ENCODE measurements around the gene PCDH19.

Gene PCDH19

DNA sequence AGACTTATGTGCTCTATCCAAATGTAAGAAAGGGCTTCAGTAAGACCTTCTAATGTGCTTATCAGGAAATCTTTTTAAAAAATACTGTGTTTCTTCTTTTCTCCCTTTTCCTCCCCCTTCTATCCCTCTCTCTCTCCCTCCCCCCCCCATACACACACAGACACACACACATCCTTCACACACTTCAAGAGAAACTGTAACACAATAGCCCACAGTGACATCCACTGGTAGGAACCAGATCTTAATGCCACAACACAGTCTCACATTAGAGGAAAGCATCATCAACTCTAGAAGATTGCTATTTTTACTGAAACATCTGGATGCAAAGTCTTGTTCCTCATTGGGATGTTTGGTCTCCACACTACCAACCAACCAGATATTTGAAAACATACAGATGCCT is 4.6 kb downstream of the PCDH19 start:
- DNase-seq (ENCODE audit: extremely low read depth in 1 of 2, low read depth in 1 of 2): no peak

DNA sequence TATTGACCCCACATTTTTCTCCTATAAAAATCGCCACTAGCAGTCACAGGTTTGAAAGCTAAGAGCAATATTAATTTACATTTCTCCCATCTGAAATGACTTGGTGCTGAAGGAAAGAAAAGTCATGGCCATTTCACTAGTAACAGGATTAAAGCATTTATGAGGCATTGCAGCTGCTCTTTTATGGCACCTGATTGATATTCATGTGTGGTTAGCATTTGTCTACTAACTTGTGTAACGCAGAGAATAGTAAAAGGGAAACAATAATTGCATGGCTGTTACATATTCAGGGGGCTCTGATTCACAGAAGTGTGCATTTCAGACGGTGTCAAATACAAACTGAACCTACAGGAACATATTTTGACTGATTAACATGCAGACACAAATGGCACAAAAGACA is 5.2 kb downstream of the PCDH19 start:
- DNase-seq (ENCODE audit: extremely low read depth in 1 of 2, low read depth in 1 of 2): no peak

DNA sequence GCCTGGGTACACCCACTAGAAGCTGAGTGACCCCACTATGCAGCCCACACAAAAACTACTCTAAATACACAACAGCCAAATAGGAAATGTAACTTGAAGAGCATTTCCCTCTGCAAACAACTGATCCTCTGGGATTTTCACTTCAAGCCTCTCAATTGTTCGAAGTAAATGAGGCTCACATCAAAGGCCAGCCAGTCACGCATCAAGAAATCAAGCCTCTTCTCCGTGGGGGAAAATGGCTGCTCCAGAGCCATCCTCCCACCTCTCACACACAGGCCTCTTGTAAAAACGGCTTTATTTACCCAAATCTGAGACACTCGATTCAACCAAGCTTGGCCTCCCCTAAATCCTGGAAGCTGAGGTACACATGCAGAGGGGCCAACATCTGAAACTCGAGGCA is 14.3 kb downstream of the PCDH19 start:
- DNase-seq (ENCODE audit: extremely low read depth in 1 of 2, low read depth in 1 of 2): no peak

DNA sequence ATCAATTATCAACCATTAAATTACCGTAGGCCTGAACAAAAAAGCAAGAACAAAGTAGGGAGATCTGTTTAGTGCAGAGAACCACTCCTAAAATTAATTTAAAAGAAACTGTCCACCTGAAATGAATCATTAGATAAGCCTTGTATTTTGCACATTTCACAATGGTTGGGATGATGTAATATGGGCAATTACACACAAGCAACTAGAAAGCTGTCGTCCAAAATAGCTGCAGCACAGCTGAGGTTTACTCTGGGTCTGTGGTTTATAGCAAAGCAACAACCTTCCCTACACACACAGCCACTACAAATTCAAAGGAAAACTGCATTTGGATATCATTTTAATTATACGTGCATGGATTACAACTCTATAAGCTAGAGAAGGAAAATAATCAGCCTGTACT is 28.5 kb downstream of the PCDH19 start:
- no peak for DNase-seq (ENCODE audit: extremely low read depth in 1 of 2, low read depth in 1 of 2)

DNA sequence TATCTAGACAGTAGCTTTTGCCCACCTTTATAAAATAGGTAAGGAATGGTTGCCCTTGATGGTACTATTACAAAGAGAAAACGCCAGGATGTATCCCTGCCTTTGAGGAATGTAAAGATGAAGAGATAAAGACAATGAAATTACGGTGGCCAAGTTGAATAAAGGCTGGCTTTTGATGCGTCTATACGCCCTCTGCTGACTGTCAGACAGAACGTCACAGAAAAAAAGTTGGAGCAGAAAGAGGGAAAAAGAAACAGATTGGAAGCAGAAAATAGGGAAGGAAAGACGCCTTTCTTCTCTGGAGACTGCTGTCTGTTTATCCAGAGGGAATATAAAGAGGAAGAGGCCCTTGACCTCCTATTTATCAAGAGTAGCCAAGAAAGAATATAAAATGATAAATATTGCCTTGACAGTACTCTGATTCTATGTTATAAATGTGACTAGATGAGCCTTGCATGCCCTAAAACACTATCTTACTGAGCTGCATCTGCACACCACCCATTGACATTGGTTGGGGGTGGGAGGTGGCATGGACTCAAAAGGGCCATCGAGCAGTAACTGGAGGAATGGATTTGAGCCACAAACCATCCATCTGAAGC is 30.6 kb downstream of the PCDH19 start:
- no peak for DNase-seq (ENCODE audit: extremely low read depth in 1 of 2, low read depth in 1 of 2)

DNA sequence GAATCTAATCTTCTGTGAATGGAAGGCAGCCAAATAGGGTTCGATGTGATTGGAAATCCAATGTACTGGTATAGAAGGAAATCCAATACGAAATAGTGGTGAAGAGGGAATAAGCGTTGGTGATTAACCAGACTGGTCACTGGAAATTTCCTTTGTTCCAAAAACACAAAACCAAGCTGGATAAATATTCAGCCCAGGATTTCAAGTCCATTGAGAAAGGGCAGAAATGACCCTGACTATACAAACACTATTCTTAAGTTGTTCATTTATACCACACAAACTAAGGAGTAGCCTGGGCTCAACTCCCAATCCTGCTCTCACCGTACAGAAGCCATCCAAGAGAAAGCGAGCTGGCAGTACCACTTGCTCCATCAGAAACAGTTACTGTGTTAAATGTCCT is 32.2 kb downstream of the PCDH19 start:
- no peak for DNase-seq (ENCODE audit: extremely low read depth in 1 of 2, low read depth in 1 of 2)

DNA sequence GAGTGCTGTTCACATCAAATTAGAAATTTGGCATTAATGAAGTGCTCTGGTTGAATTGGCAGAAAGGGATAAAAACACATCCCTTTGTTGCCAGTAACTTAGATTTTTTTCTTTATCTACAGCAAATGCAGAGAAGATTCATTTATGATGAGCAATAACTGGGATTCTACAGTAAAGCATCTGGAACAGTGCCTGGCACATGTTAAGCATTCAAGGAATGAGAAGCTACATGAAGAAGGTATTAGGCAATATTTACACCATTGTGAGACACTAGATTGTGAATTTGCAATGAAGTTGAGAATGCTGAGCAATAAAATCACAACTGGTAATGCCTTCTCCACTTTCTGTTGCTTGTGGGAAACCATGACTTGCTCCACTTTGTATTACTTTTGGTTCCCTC is 33.5 kb downstream of the PCDH19 start:
- no peak for DNase-seq (ENCODE audit: extremely low read depth in 1 of 2, low read depth in 1 of 2)

DNA sequence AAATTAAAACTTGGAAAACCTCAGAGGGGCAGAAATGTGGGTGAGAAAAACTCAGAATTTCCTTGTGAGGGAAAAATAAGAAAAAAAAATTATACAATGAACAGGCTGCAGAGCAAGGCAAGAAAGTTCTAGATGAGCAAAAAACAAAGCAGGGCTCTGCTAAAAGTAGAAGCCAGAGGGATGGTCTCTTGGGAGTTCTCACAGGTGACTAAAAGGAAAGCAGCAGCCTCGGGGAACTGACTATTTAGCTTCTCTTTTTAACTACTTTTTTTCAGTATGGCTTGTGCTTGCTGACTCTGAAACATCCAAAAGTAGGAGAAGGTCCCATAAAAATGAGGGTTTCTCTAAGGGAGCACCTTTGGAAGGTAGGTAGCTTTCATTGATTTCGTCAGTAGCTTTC is 36.4 kb downstream of the PCDH19 start:
- DNase-seq (ENCODE audit: extremely low read depth in 1 of 2, low read depth in 1 of 2): no peak

DNA sequence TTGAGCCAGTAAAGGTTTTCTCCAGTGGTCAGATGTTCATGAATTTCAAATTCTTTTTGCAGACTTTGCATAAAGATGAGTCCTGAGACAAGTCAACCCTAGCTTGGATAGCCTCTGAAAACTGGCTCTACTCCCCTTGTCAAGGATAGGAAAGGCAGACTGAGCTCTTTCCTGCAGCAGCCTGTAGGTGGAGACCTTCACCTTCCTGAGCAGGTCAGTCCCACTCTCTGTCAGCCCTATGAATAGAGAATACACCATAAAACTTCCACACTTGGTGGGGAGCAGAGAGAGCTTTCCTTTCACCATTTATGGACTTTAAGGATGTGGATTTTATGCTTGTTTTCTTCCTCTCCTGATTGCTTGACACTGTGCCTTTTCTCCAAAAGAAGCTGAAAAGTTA is 41.9 kb downstream of the PCDH19 start:
- no peak for DNase-seq (ENCODE audit: extremely low read depth in 1 of 2, low read depth in 1 of 2)

DNA sequence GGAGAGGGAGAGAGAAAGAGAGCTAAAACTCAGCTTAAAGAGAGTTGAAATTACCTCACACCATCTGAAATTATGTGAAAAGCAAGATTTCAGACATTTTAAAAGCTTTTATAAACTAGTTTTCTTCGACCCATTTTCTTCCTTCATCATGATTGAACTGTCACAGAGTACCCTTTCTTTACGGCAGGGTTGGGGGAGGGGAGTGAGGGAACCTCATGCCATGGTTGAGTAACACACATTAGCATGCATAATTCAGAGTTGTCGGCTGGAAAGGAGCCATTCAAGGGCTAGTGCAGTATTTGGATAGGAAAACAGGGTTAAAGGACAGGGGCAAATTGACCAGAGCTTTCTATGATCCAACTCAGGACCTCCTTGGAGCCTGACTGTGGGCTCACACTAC is 46.2 kb downstream of the PCDH19 start:
- DNase-seq (ENCODE audit: extremely low read depth in 1 of 2, low read depth in 1 of 2): no peak

DNA sequence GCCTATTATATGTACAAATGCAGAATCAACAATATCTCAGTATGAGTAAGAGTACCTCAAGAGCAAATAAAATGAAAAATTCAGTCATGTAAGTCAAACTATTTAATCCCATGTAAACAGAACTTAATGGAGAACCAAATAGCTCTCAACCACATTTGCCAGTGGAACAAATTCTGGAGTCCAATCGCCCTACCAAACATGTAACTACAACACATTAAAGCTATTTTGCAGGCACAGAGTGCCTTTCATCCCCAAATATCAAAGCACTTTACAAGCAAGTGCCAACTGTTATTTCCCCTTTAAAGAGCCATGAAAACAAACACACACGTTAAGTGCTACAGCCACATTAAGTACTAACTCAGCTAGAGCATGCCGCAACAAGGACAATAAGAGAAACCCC is 51.3 kb downstream of the PCDH19 start:
- no peak for DNase-seq (ENCODE audit: extremely low read depth in 1 of 2, low read depth in 1 of 2)

DNA sequence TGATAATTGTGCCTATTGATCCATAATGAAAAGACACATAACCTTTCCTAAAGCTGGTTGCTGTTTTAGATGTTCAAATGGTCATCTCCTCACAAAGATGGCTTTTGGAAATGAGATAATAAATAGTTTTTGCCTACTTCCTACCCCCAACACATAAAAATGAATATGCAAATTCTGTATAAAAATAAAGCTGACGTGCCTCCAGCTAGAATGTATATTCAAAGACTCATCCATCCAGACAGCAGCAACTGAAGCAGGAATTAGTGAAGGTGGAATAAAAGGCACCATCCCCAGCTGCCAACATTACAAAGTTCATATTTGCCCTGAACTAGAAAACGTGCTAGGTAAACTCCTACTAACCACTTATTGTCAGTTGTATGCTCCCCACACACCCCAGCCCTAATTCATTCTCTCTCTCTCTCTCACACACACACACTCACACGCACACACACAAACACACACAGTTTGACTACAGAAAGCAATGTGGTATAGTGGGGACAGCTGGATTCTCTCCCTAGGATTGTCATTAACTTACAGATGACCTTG is 53.6 kb downstream of the PCDH19 start:
- no peak for DNase-seq (ENCODE audit: extremely low read depth in 1 of 2, low read depth in 1 of 2)

DNA sequence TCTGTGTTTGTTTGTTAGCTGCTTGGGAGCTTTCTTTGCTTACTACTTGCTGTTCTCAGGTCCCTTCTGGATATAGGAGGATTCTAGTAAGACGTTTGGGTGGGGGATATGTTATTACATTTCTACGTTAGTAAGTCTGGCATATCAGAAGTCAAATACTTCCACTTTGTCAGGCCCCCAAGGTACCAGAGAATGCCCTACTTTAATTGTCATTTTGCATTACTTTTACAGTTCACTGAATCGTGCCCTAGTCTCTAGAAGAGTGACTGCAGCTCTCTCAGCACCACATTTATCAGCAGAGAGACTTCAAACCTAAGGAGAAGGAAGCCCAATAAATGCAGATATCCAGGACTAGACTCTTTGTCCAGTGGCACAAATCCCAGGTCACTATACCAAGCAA is 54.4 kb downstream of the PCDH19 start:
- no peak for DNase-seq (ENCODE audit: extremely low read depth in 1 of 2, low read depth in 1 of 2)

DNA sequence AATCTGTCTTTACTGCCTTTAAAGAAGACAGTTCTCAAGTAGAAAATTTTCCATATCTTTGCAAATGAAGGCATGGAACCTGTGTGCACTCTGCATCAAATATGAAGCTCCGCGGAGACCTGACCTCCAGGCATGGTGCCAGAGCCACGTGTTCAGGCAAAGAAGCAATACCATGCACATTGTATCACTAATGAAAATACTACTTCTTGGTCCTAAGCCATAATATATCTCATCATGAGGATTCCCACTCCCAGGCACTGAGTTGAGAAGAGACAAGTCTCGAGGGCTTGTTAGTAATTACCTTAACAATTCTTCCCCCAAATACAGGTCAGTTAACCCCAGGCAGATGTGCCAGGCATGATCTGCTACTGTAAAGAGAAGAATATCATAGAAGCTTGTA is 56.7 kb downstream of the PCDH19 start:
- no peak for DNase-seq (ENCODE audit: extremely low read depth in 1 of 2, low read depth in 1 of 2)

DNA sequence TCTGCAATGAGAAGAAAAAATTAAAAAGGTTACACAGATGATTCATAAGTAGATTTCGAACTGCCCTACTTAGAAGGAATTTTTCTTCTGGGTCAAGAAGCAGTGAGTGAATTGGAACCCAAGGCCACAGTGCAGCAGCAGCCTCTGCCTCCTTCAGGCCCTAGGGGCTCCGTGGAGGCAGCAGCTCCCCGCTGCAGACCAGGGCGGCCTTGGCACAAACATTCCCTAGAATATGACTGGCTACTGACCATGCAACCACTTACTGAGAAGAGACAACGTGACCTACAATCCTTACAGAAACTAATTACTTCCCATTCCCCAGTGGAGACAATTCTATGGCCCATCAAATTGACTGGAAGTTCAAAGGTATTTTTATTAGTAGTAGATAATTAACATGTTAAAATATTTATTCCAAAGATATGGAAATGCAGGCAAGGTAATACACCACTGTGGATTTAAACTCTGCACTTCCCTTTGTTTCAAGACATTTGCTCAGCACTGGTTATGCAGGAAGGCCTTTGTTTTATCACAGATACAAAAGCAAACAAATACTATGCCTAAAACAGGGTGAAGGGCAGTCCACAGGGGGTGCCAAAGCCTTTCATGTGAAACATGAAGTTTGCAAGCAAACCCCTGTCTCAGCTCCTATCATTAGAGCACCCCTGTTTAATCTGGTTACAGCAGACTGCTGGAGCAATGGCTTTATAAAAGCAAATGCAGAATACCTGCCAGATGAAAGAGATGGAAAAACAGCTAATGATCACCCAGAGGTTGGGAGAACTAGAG is 59.2 kb downstream of the PCDH19 start:
- DNase-seq (ENCODE audit: extremely low read depth in 1 of 2, low read depth in 1 of 2): no peak

DNA sequence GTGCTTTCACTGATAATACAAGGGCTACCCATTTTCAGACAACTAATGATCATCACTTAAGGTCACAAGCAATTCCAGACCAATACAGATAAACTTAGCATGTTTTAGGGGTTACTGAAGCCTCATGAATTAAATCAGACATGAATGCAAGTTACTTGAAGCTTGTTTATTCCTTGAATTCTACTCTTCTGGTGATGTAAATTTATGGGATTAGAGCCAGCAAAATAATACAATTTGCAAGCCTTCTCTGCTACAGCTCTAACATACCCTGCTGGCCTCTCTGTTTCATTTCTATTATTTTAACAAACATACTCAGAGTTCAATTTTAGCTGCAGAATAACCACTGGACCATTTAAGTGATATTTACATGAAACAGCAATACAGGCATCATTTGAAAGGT is 60.7 kb downstream of the PCDH19 start:
- no peak for DNase-seq (ENCODE audit: extremely low read depth in 1 of 2, low read depth in 1 of 2)

DNA sequence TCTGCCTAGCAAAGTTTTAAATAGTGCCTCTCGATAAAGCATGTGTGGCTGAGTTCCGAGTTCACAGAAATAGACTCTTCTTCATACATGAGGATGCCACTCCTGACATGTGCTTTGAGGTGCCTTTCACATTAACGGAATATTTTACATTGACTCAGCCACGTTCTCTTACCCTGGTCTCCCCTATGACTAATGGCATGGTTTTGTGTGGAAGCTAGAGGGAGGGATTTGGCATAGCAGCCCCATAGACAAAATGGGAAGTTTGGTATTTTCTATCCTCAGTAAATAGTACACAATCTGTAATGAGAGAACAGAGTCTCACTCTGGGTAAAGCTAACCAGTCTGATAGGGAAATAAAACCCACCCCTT is 68.9 kb downstream of the PCDH19 start:
- DNase-seq (ENCODE audit: extremely low read depth in 1 of 2, low read depth in 1 of 2): no peak

DNA sequence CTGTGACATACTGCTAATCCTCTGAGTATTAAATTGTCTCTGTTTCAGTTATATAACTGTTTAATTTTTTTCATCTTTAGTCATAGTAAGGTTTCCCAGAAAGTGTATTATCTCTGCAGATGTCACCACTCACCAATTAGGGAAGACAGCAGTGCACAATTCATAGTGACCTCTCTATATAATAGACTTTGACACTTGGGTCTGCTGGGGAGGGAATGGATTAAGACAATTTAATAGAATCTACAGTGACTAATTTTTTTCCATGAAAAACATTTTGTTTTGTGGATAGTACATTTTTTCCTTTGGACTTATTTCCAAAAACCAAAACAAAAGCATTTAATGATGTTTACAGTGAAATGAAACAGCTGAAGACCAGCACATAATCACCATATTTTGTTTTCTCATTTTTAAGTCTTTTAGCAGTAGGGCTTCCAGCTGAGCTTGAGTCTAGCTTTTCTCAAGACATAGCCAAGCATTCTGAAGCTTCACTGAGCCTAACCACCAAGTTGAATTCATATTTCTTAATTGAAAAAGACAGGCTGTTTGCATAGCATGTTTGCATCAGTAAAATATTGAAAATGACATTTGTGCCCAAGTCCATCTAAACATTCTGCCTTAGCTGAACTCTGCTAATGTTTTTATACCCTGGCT is 69.5 kb downstream of the PCDH19 start:
- no peak for DNase-seq (ENCODE audit: extremely low read depth in 1 of 2, low read depth in 1 of 2)

DNA sequence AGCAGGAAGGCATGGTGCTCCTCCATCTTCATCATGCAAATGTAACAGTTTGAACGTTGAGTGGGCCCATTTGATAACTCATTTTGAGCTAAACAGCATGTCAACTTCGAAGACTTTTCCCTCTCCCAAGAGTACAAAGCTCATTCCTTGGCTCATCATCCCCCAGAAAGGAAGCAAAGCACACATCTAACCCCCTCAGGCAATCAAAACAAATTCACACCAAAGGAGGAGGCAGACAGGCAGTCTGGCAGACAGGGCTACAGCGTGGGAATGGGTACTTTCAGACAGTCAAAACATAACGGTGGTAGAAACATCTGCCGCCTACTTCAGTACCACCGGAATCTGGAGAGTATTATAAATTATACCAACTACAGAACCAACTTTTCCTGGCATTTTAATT is 81.7 kb downstream of the PCDH19 start:
- no peak for DNase-seq (ENCODE audit: extremely low read depth in 1 of 2, low read depth in 1 of 2)

DNA sequence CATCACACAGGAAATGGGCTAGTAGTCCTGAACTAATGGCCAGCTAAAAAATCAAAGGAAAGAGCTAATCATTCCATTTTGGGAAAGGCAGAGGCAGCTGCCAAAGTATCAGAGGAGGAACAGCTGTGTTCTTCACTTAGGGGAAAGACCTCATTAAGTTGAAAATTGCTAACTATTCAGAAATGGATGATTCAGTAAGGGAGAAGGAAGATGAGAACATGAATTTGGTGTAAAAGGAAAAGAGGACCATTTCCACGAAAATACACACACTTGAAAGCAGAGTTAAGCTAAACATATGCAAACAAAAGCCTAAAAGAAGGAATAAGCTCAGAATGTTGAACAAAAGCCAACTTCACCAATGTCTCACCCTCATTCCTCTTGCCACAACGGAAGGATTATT is 90.4 kb downstream of the PCDH19 start:
- DNase-seq (ENCODE audit: extremely low read depth in 1 of 2, low read depth in 1 of 2): no peak

DNA sequence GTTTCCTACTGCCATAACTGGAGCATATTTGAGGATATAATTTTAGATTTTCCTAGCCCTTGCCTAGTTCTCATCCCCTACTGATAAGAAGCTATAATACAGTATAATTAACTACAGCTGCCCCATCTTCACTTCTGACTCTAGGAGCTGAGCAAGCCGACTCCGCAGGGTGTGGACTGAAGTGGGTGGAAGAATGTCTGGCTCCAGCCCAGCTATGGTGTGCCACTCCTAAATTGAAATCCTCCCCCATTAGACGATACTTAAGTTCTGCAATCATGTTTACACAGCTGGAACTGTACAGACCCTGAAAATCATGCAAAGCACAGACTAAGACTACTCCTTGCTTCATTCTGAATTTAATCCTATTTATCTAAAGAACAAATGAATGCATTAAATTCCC is 93.1 kb downstream of the PCDH19 start:
- DNase-seq (ENCODE audit: extremely low read depth in 1 of 2, low read depth in 1 of 2): no peak

DNA sequence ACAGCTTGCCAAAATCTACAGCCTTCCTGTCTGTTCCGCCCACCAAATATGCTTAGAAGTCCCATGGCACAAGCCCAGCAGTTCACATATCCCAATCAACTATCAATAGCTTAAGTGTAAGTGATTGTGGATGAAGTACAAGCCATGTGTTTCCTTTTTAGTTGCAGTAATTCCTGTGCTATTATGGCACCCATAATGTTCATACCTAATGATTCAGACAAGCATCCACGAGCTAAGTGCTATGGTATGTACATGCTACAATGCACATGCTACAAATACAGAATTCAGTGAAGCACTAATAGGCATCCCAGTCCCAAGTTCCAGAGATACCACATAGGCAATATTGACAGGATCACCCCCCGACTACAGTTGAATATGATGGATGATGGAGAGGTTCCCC is 94.5 kb downstream of the PCDH19 start:
- no peak for DNase-seq (ENCODE audit: extremely low read depth in 1 of 2, low read depth in 1 of 2)
